H1 (cell line): ENCODE results near the gene U2SURP. TPM values are rescaled to one million over a fixed set of nuclear protein-coding genes. Genes with fewer than 3 reads are reported as not detected.
A peak's percentile ranks its signal among the peaks of the same experiment; 100 is the strongest.

Experiments
- CTCF ChIA-PET: fragments of 300-600 bp; sonication (Branson Sonifier 250); formaldehyde crosslinking; loops from one replicate; lab custom pipeline; 2021; ENCODE audit not compliant: partially characterized antibody; lab: Charles Lee
- POLR2A ChIA-PET: fragments of 300-600 bp; sonication (Branson Sonifier 250); formaldehyde crosslinking; loops from one replicate; lab custom pipeline; 2021; ENCODE audit warnings: inconsistent platforms; ENCODE audit not compliant: partially characterized antibody; lab: Charles Lee
- DNase-seq, 2 experiments: peaks; one replicate each; pipeline versions ENCODE4 v3.0.0 to v3.0.0-alpha.2; 2010 to 2022; ENCODE audit warnings: low spot score in 2 of 2, low read depth in 1 of 2, mixed read lengths in 1 of 2
- FAIRE-seq: peaks from 2 replicates; lab custom pipeline; 2011; peaks lifted over from hg19 to GRCh38; lab: Jason Lieb, UNC
- H2AFZ ChIP-seq: 2 replicates; pipeline ENCODE4 v1.8.1; 2012; ENCODE audit warnings: low read length, inconsistent platforms
- H2AK5ac ChIP-seq: 2 replicates; pipeline ENCODE4 v1.6.1; 2013; ENCODE audit warnings: low read depth, low read length
- H2BK120ac ChIP-seq: replicated peaks from 2 replicates; pipeline ENCODE3; 2013; ENCODE audit warnings: low read depth, low read length, inconsistent platforms
- H2BK12ac ChIP-seq: 2 replicates; pipeline ENCODE4 v1.6.1; 2013; ENCODE audit warnings: low read depth, low read length
- H2BK15ac ChIP-seq: 2 replicates; pipeline ENCODE4 v1.6.1; 2013; ENCODE audit warnings: low read length
- H2BK20ac ChIP-seq: 2 replicates; pipeline ENCODE4 v1.6.1; 2013; ENCODE audit warnings: low read length
- H2BK5ac ChIP-seq: 2 replicates; pipeline ENCODE4 v1.6.1; 2013; ENCODE audit warnings: low read depth, low read length
- H3K14ac ChIP-seq: 2 replicates; pipeline ENCODE4 v1.6.1; 2013; ENCODE audit warnings: inconsistent platforms; ENCODE audit not compliant: insufficient read length
- H3K18ac ChIP-seq: 2 replicates; pipeline ENCODE4 v1.6.1; 2013; ENCODE audit warnings: low read length; ENCODE audit errors: extremely low read depth
- H3K23ac ChIP-seq: 2 replicates; pipeline ENCODE4 v1.6.1; 2013; ENCODE audit warnings: inconsistent platforms; ENCODE audit not compliant: insufficient read length
- H3K23me2 ChIP-seq: 2 replicates; pipeline ENCODE4 v1.6.1; 2013; ENCODE audit warnings: low read depth, low read length
- H3K27ac ChIP-seq: 2 replicates; pipeline ENCODE4 v1.6.1; 2011; ENCODE audit warnings: low read depth, low read length, inconsistent platforms
- H3K27me3 ChIP-seq, 4 experiments: replicated peaks in 1 of 4; 1 replicate in 1 of 4; 2 replicates in 3 of 4; pipeline versions ENCODE4 v1.6.1 to v1.8.1; 2011 to 2013; ENCODE audit warnings: low read length in 3 of 4, mild to moderate bottlenecking in 3 of 4, inconsistent platforms in 2 of 4, mixed read lengths in 2 of 4, moderate library complexity in 1 of 4; ENCODE audit not compliant: control insufficient read depth in 3 of 4, insufficient read depth in 3 of 4; ENCODE audit errors: extremely low read depth in 1 of 4
- H3K36me3 ChIP-seq, 4 experiments: 2 replicates each; pipeline versions ENCODE4 v1.6.1 to v1.8.1; 2011 to 2013; ENCODE audit warnings: mild to moderate bottlenecking in 4 of 4, low read length in 3 of 4, moderate library complexity in 2 of 4, control low read depth in 1 of 4, inconsistent platforms in 1 of 4; ENCODE audit not compliant: insufficient read depth in 4 of 4, control insufficient read depth in 2 of 4
- H3K4ac ChIP-seq: replicated peaks from 2 replicates; pipeline ENCODE3; 2013; ENCODE audit warnings: low read length, low read depth, mixed read lengths, inconsistent platforms; ENCODE audit not compliant: insufficient read length
- H3K4me1 ChIP-seq, 4 experiments: replicated peaks in 1 of 4; 1 replicate in 1 of 4; 2 replicates in 3 of 4; pipeline versions ENCODE4 v1.6.1 to v1.8.1; 2011 to 2013; ENCODE audit warnings: low read length in 3 of 4, inconsistent platforms in 2 of 4, mixed read lengths in 1 of 4; ENCODE audit not compliant: insufficient read depth in 4 of 4, control insufficient read depth in 3 of 4
- H3K4me2 ChIP-seq, 2 experiments: 2 replicates each; pipeline versions ENCODE4 v1.6.1 to v1.8.1; 2011 to 2013; ENCODE audit warnings: low read depth in 2 of 2, low read length in 2 of 2, control low read depth in 1 of 2, inconsistent platforms in 1 of 2, mild to moderate bottlenecking in 1 of 2; ENCODE audit not compliant: insufficient read depth in 1 of 2
- H3K4me3 ChIP-seq, 4 experiments: fragments of 200-600, 300-600 bp in 1 of 4; sonication (generic), shearing (Covaris generic), sonication (Bioruptor Twin) in 1 of 4; 2 replicates each; pipeline versions ENCODE4 v1.5.1 to v1.8.1; 2011 to 2016; ENCODE audit warnings: low read length in 4 of 4, low read depth in 3 of 4, control low read depth in 2 of 4, inconsistent platforms in 2 of 4, mild to moderate bottlenecking in 2 of 4, mixed read lengths in 1 of 4, moderate library complexity in 1 of 4; ENCODE audit not compliant: insufficient read depth in 2 of 4; ENCODE audit errors: extremely low read depth in 1 of 4
- H3K56ac ChIP-seq: replicated peaks from 2 replicates; pipeline ENCODE3; 2013; ENCODE audit warnings: low read depth, mild to moderate bottlenecking, mixed read lengths, low read length, inconsistent platforms; ENCODE audit not compliant: insufficient read length
- H3K79me1 ChIP-seq: 2 replicates; pipeline ENCODE4 v1.6.1; 2013; ENCODE audit warnings: low read depth, low read length, control low read depth
- H3K79me2 ChIP-seq, 2 experiments: 2 replicates each; pipeline versions ENCODE4 v1.6.1 to v1.8.1; 2012 to 2013; ENCODE audit warnings: low read length in 2 of 2, mild to moderate bottlenecking in 2 of 2, inconsistent platforms in 1 of 2; ENCODE audit not compliant: insufficient read depth in 2 of 2, control insufficient read depth in 1 of 2
- H3K9ac ChIP-seq, 4 experiments: replicated peaks in 1 of 4; 1 replicate in 1 of 4; 2 replicates in 3 of 4; pipeline versions ENCODE4 v1.6.1 to v1.8.1; 2011 to 2013; ENCODE audit warnings: low read depth in 3 of 4, low read length in 3 of 4, control low read depth in 2 of 4, mild to moderate bottlenecking in 2 of 4, moderate library complexity in 2 of 4, inconsistent platforms in 1 of 4; ENCODE audit errors: extremely low read depth in 1 of 4
- H3K9me3 ChIP-seq, 2 experiments: 2 replicates each; pipeline versions ENCODE4 v1.6.1 to v1.8.1; 2012 to 2013; ENCODE audit warnings: mild to moderate bottlenecking in 2 of 2, moderate library complexity in 2 of 2, control low read depth in 1 of 2, inconsistent platforms in 1 of 2, low read depth in 1 of 2, low read length in 1 of 2, mixed read lengths in 1 of 2; ENCODE audit not compliant: insufficient read depth in 2 of 2
- H4K20me1 ChIP-seq, 2 experiments: replicated peaks in 1 of 2; 2 replicates each; pipeline versions ENCODE3 to v1.8.1; 2011 to 2013; ENCODE audit warnings: inconsistent platforms in 2 of 2, low read length in 2 of 2, mild to moderate bottlenecking in 1 of 2; ENCODE audit not compliant: insufficient read depth in 2 of 2, control insufficient read depth in 1 of 2
- H4K5ac ChIP-seq: 2 replicates; pipeline ENCODE4 v1.6.1; 2013; ENCODE audit warnings: low read length, low read depth, mixed read lengths, inconsistent platforms; ENCODE audit not compliant: insufficient read length
- H4K8ac ChIP-seq: 2 replicates; pipeline ENCODE4 v1.8.0; 2013; ENCODE audit warnings: mild to moderate bottlenecking, moderate library complexity, low read length, inconsistent platforms; ENCODE audit not compliant: insufficient read depth; ENCODE audit errors: extremely low read depth
- H4K91ac ChIP-seq: replicated peaks from 2 replicates; pipeline ENCODE3; 2013; ENCODE audit warnings: low read length, mixed read lengths, inconsistent platforms; ENCODE audit not compliant: insufficient read length
- CEBPB ChIP-seq: IDR thresholded peaks from 2 replicates; pipeline ENCODE4 v1.6.1; 2012; ENCODE audit warnings: low read depth, low read length
- SP1 ChIP-seq: IDR thresholded peaks from 2 replicates; pipeline ENCODE4 v1.6.1; 2011; ENCODE audit warnings: low read depth, low read length
- WGBS, 2 experiments: shearing (Covaris generic) in 1 of 2; methylation state at CpG; one replicate each; pipeline versions ENCODE4 v1.1.6 to v1.1.7; 2013 to 2015; ENCODE audit warnings: low lambda C conversion rate in 2 of 2, mixed read lengths in 2 of 2, inconsistent platforms in 1 of 2, low coverage in 1 of 2, missing lambda C conversion rate in 1 of 2; ENCODE audit not compliant: insufficient replicate concordance in 2 of 2, insufficient coverage in 1 of 2, insufficient read length in 1 of 2; ENCODE audit errors: extremely low coverage in 1 of 2, missing lambda C conversion rate in 1 of 2; 5-methylcytosine and 5-hydroxymethylcytosine counted together
- polyA plus RNA-seq, 7 experiments: library from polyadenylated mRNA; depleted of rRNA in 3 of 7; stranded (reverse) in 5 of 7; unstranded in 2 of 7; fragments of >200 nt in 5 of 7; fragments of 200-250 nt in 2 of 7; gene quantifications; 1 replicate in 5 of 7; 2 replicates in 1 of 7; 4 replicates in 1 of 7; pipeline versions ENCODE4 v1.2.1 to v1.2.3, GENCODE V29; 2011 to 2013; ENCODE audit warnings: missing spikeins in 2 of 7, mixed read lengths in 2 of 7
- total RNA-seq: library from RNA; stranded (reverse); fragmentation: NEBNext Ultra II Directional; extraction: Animal tissue kit (Norgen Biotek cat#: 25700); gene quantifications from 2 replicates; pipeline ENCODE4 v1.2.1, GENCODE V29; 2021

Gene U2SURP
- total and polyA plus RNA-seq, 2 of the 8 experiments (the other 6 are each of a cell fraction or from before 2014, with no cell fraction given), result 22.2 to 167 TPM

DNA sequence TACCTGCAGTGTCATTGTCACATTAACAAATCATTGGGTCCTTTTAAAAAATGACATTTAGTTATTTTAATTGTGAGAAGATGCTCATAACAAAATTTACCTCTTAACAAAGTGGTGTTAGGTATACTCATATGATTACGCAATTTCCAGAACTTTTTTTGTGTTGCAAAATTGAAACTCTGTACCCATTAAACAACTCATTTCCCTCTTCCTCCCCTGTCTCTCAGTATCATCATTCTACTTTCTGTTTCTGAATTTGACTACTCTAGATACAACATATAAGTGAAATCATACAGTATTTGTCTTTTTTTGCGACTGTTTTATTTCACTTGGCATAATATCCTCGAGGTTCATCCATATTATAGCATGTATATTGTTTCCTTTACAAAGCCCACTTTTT is 59.5 kb downstream of the U2SURP start:
- H2AFZ ChIP-seq, result no peak overlapping the region
- DNase-seq, result no peak
- ChIA-PET CTCF (no interaction called here), POLR2A (no interaction called here)
- no peak overlapping the region for H4K5ac ChIP-seq
- no peak overlapping the region for H2BK5ac ChIP-seq
- H3K4me3 ChIP-seq, result no peak overlapping the region
- TF ChIP-seq SP1, result no peak
- peak; percentile 89 for TF ChIP-seq CEBPB
- no peak overlapping the region for H2BK12ac ChIP-seq
- FAIRE-seq, result no peak
- no peak overlapping the region for H3K27ac ChIP-seq
- no peak overlapping the region for H3K18ac ChIP-seq
- 87% methylated on average over 3 of the region's 3 CpGs; no CpG with 5 or more reads in 1 of the 2 experiments for WGBS, 2 experiments
- H2BK20ac ChIP-seq, result no peak overlapping the region
- H4K91ac ChIP-seq, result no peak overlapping the region
- no peaks in the 10 kb centered on the region for H3K79me2 ChIP-seq
- H3K23ac ChIP-seq, result no peak overlapping the region
- no peaks in the 10 kb centered on the region; the same call in 1 of the 2 replicates for H3K79me1 ChIP-seq
- H3K23me2 ChIP-seq, result no peaks in the 10 kb centered on the region; the same call in 1 of the 2 replicates
- peaks cover 0 to 1% (median 0%) of the 10 kb centered on the region in 4 experiments; a peak in 1 of 7 replicates for H3K27me3 ChIP-seq
- H3K9ac ChIP-seq, result no peak overlapping the region
- H3K14ac ChIP-seq, result no peak overlapping the region
- H2AK5ac ChIP-seq, result no peak overlapping the region
- no peaks in the 10 kb centered on the region for H3K4me1 ChIP-seq
- no peaks in the 10 kb centered on the region for H4K20me1 ChIP-seq
- no peak overlapping the region for H2BK120ac ChIP-seq
- H2BK15ac ChIP-seq, result no peak overlapping the region
- no peaks in the 10 kb centered on the region for H3K9me3 ChIP-seq
- H3K56ac ChIP-seq, result no peak overlapping the region
- H3K4ac ChIP-seq, result no peak overlapping the region
- no peak overlapping the region for H4K8ac ChIP-seq
- H3K36me3 ChIP-seq, result peaks cover 0 to 19% (median 4%) of the 10 kb centered on the region in 4 experiments; a peak in 4 of 8 replicates
- H3K4me2 ChIP-seq, result no peak overlapping the region
